Embryonic facial prominence (tissue), 1 donor: Measurements from ENCODE around the gene NPEPL1.

ENCODE experiments used
- DNase-seq: peaks from one replicate; pipeline ENCODE4 v3.0.0-alpha.2; 2016; ENCODE audit errors: extremely low spot score

NPEPL1 gene

GRCh38 chr20:58657986-58658385 is 34.6 kb upstream of the NPEPL1 start:
- no peak for DNase-seq

- DNase-seq, result no peak
Measured at GRCh38 chr20:58658760-58659159, 33.8 kb upstream of the NPEPL1 start.

- no peak for DNase-seq
Measured at GRCh38 chr20:58659841-58660240, 32.8 kb upstream of the NPEPL1 start.

- DNase-seq, result no peak
Measured at GRCh38 chr20:58660855-58661597, 31.6 kb upstream of the NPEPL1 start.

GRCh38 chr20:58661598-58662473 is 30.8 kb upstream of the NPEPL1 start:
- DNase-seq, result no peak

- DNase-seq, result no peak
Measured at GRCh38 chr20:58664331-58664730, 28.3 kb upstream of the NPEPL1 start.

GRCh38 chr20:58664883-58665282 is 27.7 kb upstream of the NPEPL1 start:
- DNase-seq, result no peak

GRCh38 chr20:58665606-58666005 is 27.0 kb upstream of the NPEPL1 start:
- DNase-seq, result no peak

GRCh38 chr20:58666702-58667101 is 25.9 kb upstream of the NPEPL1 start:
- no peak for DNase-seq

- DNase-seq, result no peak
Measured at GRCh38 chr20:58667975-58668374, 24.6 kb upstream of the NPEPL1 start.

GRCh38 chr20:58668901-58669286 is 23.7 kb upstream of the NPEPL1 start:
- no peak for DNase-seq

- DNase-seq, result no peak
Measured at GRCh38 chr20:58669287-58670006, 23.2 kb upstream of the NPEPL1 start.

GRCh38 chr20:58670102-58670501 is 22.5 kb upstream of the NPEPL1 start:
- no peak for DNase-seq

GRCh38 chr20:58670659-58671058 is 21.9 kb upstream of the NPEPL1 start:
- DNase-seq, result no peak

- DNase-seq, result no peak
Measured at GRCh38 chr20:58673119-58673518, 19.5 kb upstream of the NPEPL1 start.

GRCh38 chr20:58675146-58675584 is 17.4 kb upstream of the NPEPL1 start:
- DNase-seq, result no peak

GRCh38 chr20:58675641-58676040 is 17.0 kb upstream of the NPEPL1 start:
- no peak for DNase-seq

- no peak for DNase-seq
Measured at GRCh38 chr20:58676161-58676560, 16.4 kb upstream of the NPEPL1 start.

GRCh38 chr20:58677079-58677604 is 15.5 kb upstream of the NPEPL1 start:
- DNase-seq, result no peak

- no peak for DNase-seq
Measured at GRCh38 chr20:58677808-58678207, 14.8 kb upstream of the NPEPL1 start.

- no peak for DNase-seq
Measured at GRCh38 chr20:58678806-58679205, 13.8 kb upstream of the NPEPL1 start.
